Measurements from ENCODE around the gene HNMT.

Gene HNMT

DNA sequence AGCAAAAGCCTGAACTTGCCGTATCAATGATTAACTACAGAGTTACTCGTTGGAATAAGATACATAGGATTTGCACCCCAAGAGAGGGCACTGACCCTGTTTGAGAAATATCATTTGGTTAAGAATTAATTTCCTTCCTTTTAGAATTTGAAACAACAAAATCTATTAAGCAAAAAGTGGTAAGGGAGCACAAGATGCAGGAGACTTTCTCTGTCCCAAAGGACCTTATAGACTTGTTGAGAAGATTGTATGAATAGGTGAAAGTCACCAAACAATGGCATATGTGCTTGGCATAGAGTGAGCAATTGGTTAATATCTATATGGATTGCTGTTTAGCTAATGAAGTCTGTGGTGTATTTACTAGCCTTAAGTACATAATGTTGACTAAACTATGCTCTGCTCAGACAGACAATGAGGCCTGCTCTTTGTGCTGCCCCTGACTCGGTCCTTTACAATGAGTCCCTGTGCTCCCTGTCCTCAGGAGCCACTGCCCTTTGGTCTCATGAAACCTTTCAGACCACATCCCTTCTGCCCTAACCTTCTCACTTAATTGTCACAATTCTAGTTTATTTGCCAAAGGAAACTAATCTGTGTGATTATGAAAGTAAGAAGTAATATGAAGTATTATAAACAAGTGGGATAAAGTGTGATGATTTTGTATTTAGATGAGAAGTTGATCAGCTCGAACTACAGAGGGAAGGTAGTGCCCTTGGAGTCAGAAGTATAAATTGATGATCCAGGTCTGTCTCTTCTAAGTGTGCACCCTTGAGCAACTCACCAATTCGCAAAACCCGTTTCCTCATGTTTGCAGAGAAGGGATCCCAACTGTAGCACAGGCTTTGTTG lies 21.2 kb upstream of the HNMT start:
- no peak overlapping the region for H3K27ac ChIP-seq
- no peak for TF ChIP-seq POLR2AphosphoS5 (IDR thresholded peaks at IDR 0.05; ENCODE audit: borderline replicate concordance, low read depth, low read length)
- TF ChIP-seq FOXP2 (optimal IDR thresholded peaks at IDR 0.05; ENCODE audit: control extremely low read depth, extremely low read length, insufficient read depth): no peak
- no peak for TF ChIP-seq EZH2 (IDR thresholded peaks at IDR 0.05)
- H3K9ac ChIP-seq (ENCODE audit: insufficient read length): no peak overlapping the region
- H3K36me3 ChIP-seq (ENCODE audit: insufficient read depth, low read length): no peaks in the 10 kb centered on the region
- H3K9me3 ChIP-seq (ENCODE audit: low read depth, low read length): no peaks in the 10 kb centered on the region
- DNase-seq (ENCODE audit: low read depth, low spot score): no peak
- H3K4me3 ChIP-seq: no peak overlapping the region

DNA sequence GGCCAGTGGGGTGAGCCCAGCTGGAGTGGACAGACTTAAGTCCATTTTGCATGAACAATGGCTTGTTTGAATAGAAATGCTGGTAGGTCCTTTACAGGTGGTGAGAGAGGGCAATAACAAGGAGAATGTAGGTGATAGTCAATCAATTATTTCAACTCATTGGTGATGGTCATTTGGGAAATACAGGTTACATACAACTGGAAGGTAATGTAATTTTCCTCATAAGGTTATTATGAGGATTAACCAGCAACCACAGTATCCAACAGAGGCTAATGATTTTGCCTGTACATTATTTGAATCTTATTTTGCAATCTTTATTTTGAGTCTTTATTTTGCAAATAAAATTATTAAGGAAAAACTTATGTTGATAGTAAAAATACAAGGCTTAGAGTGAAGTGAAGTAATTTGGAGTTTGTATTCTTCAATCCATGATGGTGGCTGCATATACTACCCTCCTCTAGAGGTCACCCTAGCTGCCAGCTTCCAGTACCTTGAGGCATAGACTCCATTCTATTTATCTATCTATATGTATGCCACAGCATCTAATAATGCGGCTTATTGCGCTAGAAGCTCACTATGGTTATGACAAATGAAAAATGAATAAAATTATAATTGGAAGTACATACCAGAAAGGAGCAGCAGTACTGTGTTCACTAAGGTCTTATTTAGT lies 20.5 kb upstream of the HNMT start:
- Histone ChIP-seq H3K9ac (ENCODE audit: insufficient read length) (no peak overlapping the region), H3K9me3 (ENCODE audit: low read depth, low read length) (no peaks in the 10 kb centered on the region), H3K36me3 (ENCODE audit: insufficient read depth, low read length) (no peaks in the 10 kb centered on the region), H3K4me3 (no peak overlapping the region), H3K27ac (no peak overlapping the region)
- no peak for DNase-seq (ENCODE audit: low read depth, low spot score)
- TF ChIP-seq POLR2AphosphoS5 (IDR thresholded peaks at IDR 0.05; ENCODE audit: borderline replicate concordance, low read depth, low read length): no peak

GRCh38 chr2:137944714-137945113 lies 19.6 kb upstream of the HNMT start:
- no peak for DNase-seq (ENCODE audit: low read depth, low spot score)
- Histone ChIP-seq H3K27ac (no peak overlapping the region), H3K9me3 (ENCODE audit: low read depth, low read length) (no peaks in the 10 kb centered on the region), H3K36me3 (ENCODE audit: insufficient read depth, low read length) (no peaks in the 10 kb centered on the region), H3K9ac (ENCODE audit: insufficient read length) (no peak overlapping the region), H3K4me3 (no peak overlapping the region)
- no peak for TF ChIP-seq EZH2 (IDR thresholded peaks at IDR 0.05)
- no peak for TF ChIP-seq FOXP2 (optimal IDR thresholded peaks at IDR 0.05; ENCODE audit: control extremely low read depth, extremely low read length, insufficient read depth)
- no peak for TF ChIP-seq POLR2AphosphoS5 (IDR thresholded peaks at IDR 0.05; ENCODE audit: borderline replicate concordance, low read depth, low read length)

DNA sequence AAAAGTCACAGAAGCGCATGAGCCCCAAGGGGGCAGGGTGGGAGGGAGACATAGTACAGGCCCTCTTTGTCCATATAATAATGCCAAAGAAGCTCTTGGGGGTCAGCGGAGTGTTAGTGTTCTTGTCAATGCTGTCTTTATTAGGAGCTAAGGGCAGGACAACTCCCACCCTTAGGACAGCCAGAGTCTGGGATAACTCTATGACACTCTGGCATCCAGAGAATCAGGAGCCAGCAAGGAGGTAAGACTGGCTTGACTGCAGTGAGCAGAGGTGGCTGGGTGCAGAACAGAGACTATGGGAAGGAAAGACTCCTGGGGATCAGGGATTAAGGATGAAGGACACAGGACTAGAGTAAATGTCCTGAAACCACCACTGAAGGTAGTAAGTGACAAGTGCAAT lies 19.0 kb upstream of the HNMT start:
- no peaks in the 10 kb centered on the region for H3K36me3 ChIP-seq (ENCODE audit: insufficient read depth, low read length)
- H3K4me3 ChIP-seq: no peak overlapping the region
- no peak overlapping the region for H3K9ac ChIP-seq (ENCODE audit: insufficient read length)
- H3K27ac ChIP-seq: no peak overlapping the region
- TF ChIP-seq FOXP2 (optimal IDR thresholded peaks at IDR 0.05; ENCODE audit: control extremely low read depth, extremely low read length, insufficient read depth): no peak
- no peak for TF ChIP-seq EZH2 (IDR thresholded peaks at IDR 0.05)
- TF ChIP-seq POLR2AphosphoS5 (IDR thresholded peaks at IDR 0.05; ENCODE audit: borderline replicate concordance, low read depth, low read length): no peak
- H3K9me3 ChIP-seq (ENCODE audit: low read depth, low read length): no peaks in the 10 kb centered on the region
- no peak for DNase-seq (ENCODE audit: low read depth, low spot score)

DNA sequence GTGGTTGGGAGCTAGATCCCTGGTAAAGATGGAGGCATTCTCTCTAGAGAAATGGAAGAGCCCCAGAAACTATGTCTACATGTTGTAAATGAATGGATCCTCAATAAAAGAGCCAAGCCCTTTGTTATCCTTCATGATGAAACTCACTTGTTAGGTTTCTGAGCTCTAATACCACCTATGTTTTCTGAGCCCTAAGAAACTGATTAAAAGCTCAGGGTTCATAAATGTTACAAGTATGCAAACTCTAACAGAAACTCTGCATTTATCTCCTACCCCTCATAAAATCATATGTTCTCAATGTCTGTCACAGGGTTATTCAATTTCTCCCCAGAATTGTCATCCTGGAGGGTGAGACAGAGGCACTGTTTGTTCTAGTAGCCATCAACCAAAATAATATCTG lies 18.0 kb upstream of the HNMT start:
- no peak overlapping the region for H3K9ac ChIP-seq (ENCODE audit: insufficient read length)
- no peaks in the 10 kb centered on the region for H3K36me3 ChIP-seq (ENCODE audit: insufficient read depth, low read length)
- TF ChIP-seq FOXP2 (optimal IDR thresholded peaks at IDR 0.05; ENCODE audit: control extremely low read depth, extremely low read length, insufficient read depth) (no peak), EZH2 (IDR thresholded peaks at IDR 0.05) (no peak), POLR2AphosphoS5 (IDR thresholded peaks at IDR 0.05; ENCODE audit: borderline replicate concordance, low read depth, low read length) (no peak)
- no peak overlapping the region for H3K4me3 ChIP-seq
- DNase-seq (ENCODE audit: low read depth, low spot score): no peak
- H3K27ac ChIP-seq: no peak overlapping the region
- no peaks in the 10 kb centered on the region for H3K9me3 ChIP-seq (ENCODE audit: low read depth, low read length)

DNA sequence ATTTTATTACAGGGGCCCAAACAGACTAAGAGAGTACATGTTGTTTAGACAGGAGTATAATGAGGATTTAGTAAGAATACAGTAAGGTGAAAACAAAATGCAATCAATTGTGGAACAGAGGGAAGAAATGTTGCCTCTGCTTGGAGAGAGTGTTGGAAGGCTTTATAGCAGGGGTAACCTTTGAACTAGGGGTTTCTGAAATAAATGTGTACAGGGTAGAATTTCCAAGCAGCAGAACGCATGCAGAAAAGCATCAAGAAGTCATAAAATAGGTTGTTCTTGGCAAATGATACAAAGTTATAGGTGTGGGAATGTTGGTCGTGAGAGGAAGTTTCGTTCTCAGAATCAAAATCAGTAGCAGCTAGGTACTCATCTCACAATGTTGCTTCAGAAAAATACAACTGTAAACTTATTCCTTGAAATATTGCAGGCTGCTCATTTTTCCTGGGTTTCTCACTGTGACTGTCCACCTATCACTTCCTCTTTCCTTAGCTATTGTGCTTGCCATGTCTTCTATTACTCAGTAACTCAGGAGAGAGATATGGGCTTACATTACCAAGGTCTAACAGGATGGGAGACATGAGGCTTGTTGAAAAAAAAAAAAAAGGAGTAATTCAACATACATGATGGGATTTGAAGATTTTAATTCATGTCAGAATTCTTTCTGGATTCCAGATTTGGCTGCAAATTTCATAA lies 17.1 kb upstream of the HNMT start:
- H3K9ac ChIP-seq (ENCODE audit: insufficient read length): no peak overlapping the region
- no peak for DNase-seq (ENCODE audit: low read depth, low spot score)
- no peaks in the 10 kb centered on the region for H3K9me3 ChIP-seq (ENCODE audit: low read depth, low read length)
- H3K36me3 ChIP-seq (ENCODE audit: insufficient read depth, low read length): no peaks in the 10 kb centered on the region
- TF ChIP-seq FOXP2 (optimal IDR thresholded peaks at IDR 0.05; ENCODE audit: control extremely low read depth, extremely low read length, insufficient read depth): no peak
- TF ChIP-seq EZH2 (IDR thresholded peaks at IDR 0.05): no peak
- TF ChIP-seq POLR2AphosphoS5 (IDR thresholded peaks at IDR 0.05; ENCODE audit: borderline replicate concordance, low read depth, low read length): no peak
- no peak overlapping the region for H3K27ac ChIP-seq
- no peak overlapping the region for H3K4me3 ChIP-seq

GRCh38 chr2:137947728-137948336 lies 16.4 kb upstream of the HNMT start:
- Histone ChIP-seq H3K27ac (no peak overlapping the region), H3K9ac (ENCODE audit: insufficient read length) (no peak overlapping the region), H3K4me3 (no peak overlapping the region), H3K9me3 (ENCODE audit: low read depth, low read length) (no peaks in the 10 kb centered on the region), H3K36me3 (ENCODE audit: insufficient read depth, low read length) (no peaks in the 10 kb centered on the region)
- no peak for DNase-seq (ENCODE audit: low read depth, low spot score)
- TF ChIP-seq FOXP2 (optimal IDR thresholded peaks at IDR 0.05; ENCODE audit: control extremely low read depth, extremely low read length, insufficient read depth) (no peak), EZH2 (IDR thresholded peaks at IDR 0.05) (no peak), POLR2AphosphoS5 (IDR thresholded peaks at IDR 0.05; ENCODE audit: borderline replicate concordance, low read depth, low read length) (no peak)

GRCh38 chr2:137948894-137949293 lies 15.4 kb upstream of the HNMT start:
- DNase-seq (ENCODE audit: low read depth, low spot score): no peak
- no peak overlapping the region for H3K4me3 ChIP-seq
- no peaks in the 10 kb centered on the region for H3K36me3 ChIP-seq (ENCODE audit: insufficient read depth, low read length)
- no peak overlapping the region for H3K9ac ChIP-seq (ENCODE audit: insufficient read length)
- H3K27ac ChIP-seq: no peak overlapping the region
- TF ChIP-seq EZH2 (IDR thresholded peaks at IDR 0.05): no peak
- no peak for TF ChIP-seq POLR2AphosphoS5 (IDR thresholded peaks at IDR 0.05; ENCODE audit: borderline replicate concordance, low read depth, low read length)
- TF ChIP-seq FOXP2 (optimal IDR thresholded peaks at IDR 0.05; ENCODE audit: control extremely low read depth, extremely low read length, insufficient read depth): no peak
- H3K9me3 ChIP-seq (ENCODE audit: low read depth, low read length): no peaks in the 10 kb centered on the region
